Prostate gland (tissue), 2 donors: ENCODE results near the gene ATF6.

Experiments used
- POLR2A ChIP-seq: fragments of 450-650 bp; IDR thresholded peaks from one replicate; pipeline ENCODE4 v1.6.1; 2016; ENCODE audit warnings: antibody characterized with exemption, mild to moderate bottlenecking
- POLR2AphosphoS5 ChIP-seq: sonication (generic); formaldehyde crosslinking; IDR thresholded peaks from one replicate; pipeline ENCODE4 v1.6.1; 2017; ENCODE audit warnings: antibody characterized with exemption
- TF ChIP-seq, protein P1 (sequence below), 4 experiments: fragments of 200-600 bp in 2 of 4; fragments of 450-650 bp in 2 of 4; sonication (generic) in 2 of 4; IDR thresholded peaks; 1 replicate in 3 of 4; 2 replicates in 1 of 4; pipeline ENCODE4 v1.5.1; 2016 to 2019; ENCODE audit warnings: antibody characterized with exemption in 4 of 4, mild to moderate bottlenecking in 2 of 4, moderate library complexity in 2 of 4

DNA sequence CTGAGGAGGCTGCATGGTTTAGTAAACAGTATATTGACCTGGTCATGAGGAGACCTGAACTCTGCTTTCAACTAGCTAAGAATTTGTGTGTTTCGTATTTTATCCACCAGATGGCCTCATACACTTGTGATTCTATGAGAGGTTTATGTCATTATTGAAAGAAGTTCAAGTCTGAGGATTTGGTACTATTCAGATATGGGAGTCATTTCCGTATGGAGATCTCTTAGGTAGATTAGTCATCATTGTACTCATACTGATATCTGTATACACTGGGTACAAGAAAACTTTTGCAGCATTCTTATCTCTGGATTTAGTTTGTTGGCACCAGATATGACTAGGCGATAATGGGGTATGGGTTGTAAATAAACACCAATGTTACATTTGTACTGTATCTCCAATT is 26.6 kb downstream of the ATF6 start:
- no peak for TF ChIP-seq POLR2A
- TF ChIP-seq, protein P1, sequence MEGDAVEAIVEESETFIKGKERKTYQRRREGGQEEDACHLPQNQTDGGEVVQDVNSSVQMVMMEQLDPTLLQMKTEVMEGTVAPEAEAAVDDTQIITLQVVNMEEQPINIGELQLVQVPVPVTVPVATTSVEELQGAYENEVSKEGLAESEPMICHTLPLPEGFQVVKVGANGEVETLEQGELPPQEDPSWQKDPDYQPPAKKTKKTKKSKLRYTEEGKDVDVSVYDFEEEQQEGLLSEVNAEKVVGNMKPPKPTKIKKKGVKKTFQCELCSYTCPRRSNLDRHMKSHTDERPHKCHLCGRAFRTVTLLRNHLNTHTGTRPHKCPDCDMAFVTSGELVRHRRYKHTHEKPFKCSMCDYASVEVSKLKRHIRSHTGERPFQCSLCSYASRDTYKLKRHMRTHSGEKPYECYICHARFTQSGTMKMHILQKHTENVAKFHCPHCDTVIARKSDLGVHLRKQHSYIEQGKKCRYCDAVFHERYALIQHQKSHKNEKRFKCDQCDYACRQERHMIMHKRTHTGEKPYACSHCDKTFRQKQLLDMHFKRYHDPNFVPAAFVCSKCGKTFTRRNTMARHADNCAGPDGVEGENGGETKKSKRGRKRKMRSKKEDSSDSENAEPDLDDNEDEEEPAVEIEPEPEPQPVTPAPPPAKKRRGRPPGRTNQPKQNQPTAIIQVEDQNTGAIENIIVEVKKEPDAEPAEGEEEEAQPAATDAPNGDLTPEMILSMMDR (IDR thresholded peaks at IDR 0.05), result peak in 3 of 4 experiments; percentile 63 to 77 (median 76)
- peak; percentile 20 for TF ChIP-seq POLR2AphosphoS5
